ENCODE data around the gene ZMIZ1. TPM values are rescaled to one million over a fixed set of nuclear protein-coding genes. Genes with fewer than 3 reads are reported as not detected.

The ZMIZ1 gene
- total RNA-seq, 1 experiment from 2014 or later, result 42.3 TPM

DNA sequence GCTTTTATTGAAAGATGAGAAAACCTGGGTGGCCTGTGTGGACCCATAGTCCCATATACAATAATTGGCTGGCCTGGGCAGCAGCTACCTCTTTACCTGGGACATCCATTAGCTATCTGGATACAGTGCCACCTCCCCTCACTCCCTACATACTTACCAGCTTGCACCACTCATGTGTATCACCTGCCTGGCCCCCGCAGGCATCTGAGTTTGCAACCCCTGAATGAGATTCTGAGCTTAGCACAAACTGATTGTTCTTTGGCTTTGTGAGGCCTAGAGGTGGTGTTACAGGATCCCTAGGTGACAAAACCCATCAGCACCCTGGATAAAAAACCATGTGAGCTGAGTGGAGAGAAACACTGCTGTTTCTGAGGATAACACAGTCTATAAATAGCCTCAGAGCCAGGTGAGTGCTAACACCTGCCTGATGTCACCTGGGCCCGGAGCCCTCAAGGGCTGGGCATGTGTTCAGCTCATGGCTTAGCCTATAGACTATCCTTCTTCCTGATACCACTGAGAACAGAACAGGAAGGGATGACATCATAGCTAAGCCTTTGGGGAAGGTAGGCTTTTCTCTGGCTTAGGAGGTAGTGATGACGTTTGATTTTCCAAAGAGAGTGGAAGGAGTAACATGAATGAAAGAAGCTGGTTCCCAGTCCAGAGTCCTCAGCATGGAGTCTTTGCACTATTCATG is 275.9 kb downstream of the ZMIZ1 start:
- H3K27me3 Mint-ChIP-seq (ENCODE audit: insufficient read depth, unreplicated experiment), result no peaks in the 10 kb centered on the region
- POLR2A ChIA-PET, result no interaction called here
- no peaks in the 10 kb centered on the region; the same call in 1 of the 2 replicates for H3K4me1 ChIP-seq

DNA sequence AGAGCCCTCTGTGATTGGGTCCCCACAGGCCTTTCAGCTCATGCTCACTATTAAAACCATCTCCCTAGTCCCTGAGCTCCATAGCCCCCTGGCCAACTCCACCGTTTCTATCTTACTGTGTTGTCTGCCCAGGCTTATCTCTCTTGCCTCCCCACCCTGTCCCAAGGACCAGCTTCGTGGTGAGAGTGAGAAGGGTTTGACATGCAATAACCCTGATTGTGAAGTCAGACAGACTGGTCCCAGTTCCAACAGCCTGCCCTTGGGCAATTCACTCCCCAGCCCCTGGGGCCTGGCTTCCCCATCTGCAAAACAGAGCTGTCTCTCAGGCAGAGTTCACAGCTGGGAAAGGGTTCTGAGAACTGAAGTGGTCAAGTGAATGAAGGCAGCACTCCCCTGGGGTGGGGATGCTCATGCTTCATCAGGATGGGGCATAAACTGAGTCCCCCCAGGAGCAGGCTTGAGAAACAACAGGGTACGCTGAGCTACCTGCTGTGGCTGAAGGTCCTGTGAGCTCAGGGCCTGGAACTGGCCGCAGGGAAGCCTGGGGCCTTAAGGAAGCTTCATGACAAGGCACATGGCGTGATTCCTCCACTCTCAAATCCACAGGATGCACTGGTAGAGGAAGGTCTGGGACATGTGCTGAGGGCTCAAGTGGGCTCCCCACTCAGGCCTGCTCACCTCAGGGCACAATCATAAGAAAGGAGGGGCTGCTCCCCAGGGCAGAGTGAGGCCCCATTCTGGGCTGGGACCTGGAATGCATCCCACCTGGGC is 276.7 kb downstream of the ZMIZ1 start:
- no peaks in the 10 kb centered on the region; the same call in 1 of the 2 replicates for H3K4me1 ChIP-seq
- Mint-ChIP-seq H3K4me1 (ENCODE audit: low read depth, unreplicated experiment) (no peaks in the 10 kb centered on the region), H3K4me3 (ENCODE audit: unreplicated experiment) (no peak overlapping the region), H3K36me3 (ENCODE audit: insufficient read depth, unreplicated experiment) (peaks cover 31% of the 10 kb centered on the region), H3K27me3 (ENCODE audit: insufficient read depth, unreplicated experiment) (no peaks in the 10 kb centered on the region), H3K27ac (ENCODE audit: unreplicated experiment) (no peak overlapping the region), H3K9me3 (ENCODE audit: unreplicated experiment) (no peaks in the 10 kb centered on the region)
- BruUV-seq (replicated peaks), result no TSS peak
- ChIA-PET POLR2A (no interaction called here), CTCF (interaction anchor here (1.3 kb wide), 1 partner anchor 29 kb away, joined by 3 read pairs; no protein-coding TSS in a partner anchor)
- no peak for DNase-seq
- H3K27me3 ChIP-seq (replicated peaks; ENCODE audit: control insufficient read depth, insufficient read depth, low read length), result no peaks in the 10 kb centered on the region
- no peaks in the 10 kb centered on the region for H3K9me3 ChIP-seq
- H3K4me3 ChIP-seq (ENCODE audit: low read depth, low read length), result no peak overlapping the region
- peaks cover 7% of the 10 kb centered on the region for H3K36me3 ChIP-seq (ENCODE audit: control insufficient read depth, insufficient read depth, low read length)
- TF ChIP-seq, protein P1, sequence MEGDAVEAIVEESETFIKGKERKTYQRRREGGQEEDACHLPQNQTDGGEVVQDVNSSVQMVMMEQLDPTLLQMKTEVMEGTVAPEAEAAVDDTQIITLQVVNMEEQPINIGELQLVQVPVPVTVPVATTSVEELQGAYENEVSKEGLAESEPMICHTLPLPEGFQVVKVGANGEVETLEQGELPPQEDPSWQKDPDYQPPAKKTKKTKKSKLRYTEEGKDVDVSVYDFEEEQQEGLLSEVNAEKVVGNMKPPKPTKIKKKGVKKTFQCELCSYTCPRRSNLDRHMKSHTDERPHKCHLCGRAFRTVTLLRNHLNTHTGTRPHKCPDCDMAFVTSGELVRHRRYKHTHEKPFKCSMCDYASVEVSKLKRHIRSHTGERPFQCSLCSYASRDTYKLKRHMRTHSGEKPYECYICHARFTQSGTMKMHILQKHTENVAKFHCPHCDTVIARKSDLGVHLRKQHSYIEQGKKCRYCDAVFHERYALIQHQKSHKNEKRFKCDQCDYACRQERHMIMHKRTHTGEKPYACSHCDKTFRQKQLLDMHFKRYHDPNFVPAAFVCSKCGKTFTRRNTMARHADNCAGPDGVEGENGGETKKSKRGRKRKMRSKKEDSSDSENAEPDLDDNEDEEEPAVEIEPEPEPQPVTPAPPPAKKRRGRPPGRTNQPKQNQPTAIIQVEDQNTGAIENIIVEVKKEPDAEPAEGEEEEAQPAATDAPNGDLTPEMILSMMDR (IDR thresholded peaks at IDR 0.05; ENCODE audit: insufficient read depth in 1 of 2, low read depth in 1 of 2, low read length in 1 of 2, severe bottlenecking in 1 of 2, unreplicated experiment in 1 of 2), result no peak
- intact Hi-C loops (cut with micrococcal nuclease; ENCODE audit: unreplicated experiment), result no loop called here

More for the DNA sequence above, 275.9 kb downstream of the ZMIZ1 start:
- H3K27me3 ChIP-seq (replicated peaks; ENCODE audit: control insufficient read depth, insufficient read depth, low read length), result no peaks in the 10 kb centered on the region
- intact Hi-C loops (cut with micrococcal nuclease; ENCODE audit: unreplicated experiment), result no loop called here
- no TSS peak for BruUV-seq (replicated peaks)
- Mint-ChIP-seq H3K36me3 (ENCODE audit: insufficient read depth, unreplicated experiment) (peaks cover 23% of the 10 kb centered on the region), H3K4me1 (ENCODE audit: low read depth, unreplicated experiment) (no peaks in the 10 kb centered on the region), H3K27ac (ENCODE audit: unreplicated experiment) (no peak overlapping the region), H3K4me3 (ENCODE audit: unreplicated experiment) (no peak overlapping the region), H3K9me3 (ENCODE audit: unreplicated experiment) (no peaks in the 10 kb centered on the region)
- peaks cover 3% of the 10 kb centered on the region; the same call in 1 of the 2 replicates for H3K36me3 ChIP-seq (ENCODE audit: control insufficient read depth, insufficient read depth, low read length)
- CTCF ChIA-PET, result interaction anchor here (0.5 to 1.8 kb wide), 3 partner anchors 14 to 123 kb away, joined by 3 to 5 read pairs (median 5); no protein-coding TSS in a partner anchor
- no peaks in the 10 kb centered on the region for H3K9me3 ChIP-seq
- DNase-seq, result no peak
- H3K4me3 ChIP-seq (ENCODE audit: low read depth, low read length), result no peak overlapping the region
- TF ChIP-seq, protein P1 (IDR thresholded peaks at IDR 0.05; ENCODE audit: insufficient read depth in 1 of 2, low read depth in 1 of 2, low read length in 1 of 2, severe bottlenecking in 1 of 2, unreplicated experiment in 1 of 2), result no peak

DNA sequence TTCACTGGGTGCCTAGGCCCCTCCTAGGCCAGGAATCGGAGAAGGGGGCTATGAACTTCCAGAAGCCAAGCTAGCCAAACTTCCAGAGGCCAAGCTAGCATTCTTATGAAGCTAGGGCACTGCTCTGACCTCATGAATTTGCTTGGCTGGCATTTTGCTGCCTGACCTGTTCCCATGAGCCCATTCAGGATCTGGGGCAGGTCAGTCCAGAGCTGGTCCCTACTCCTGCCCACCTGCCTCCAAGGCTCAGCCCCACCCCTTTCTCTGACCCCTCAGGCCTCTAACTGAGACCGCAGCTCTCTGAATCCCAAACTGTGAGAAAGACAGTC is 277.2 kb downstream of the ZMIZ1 start:
- H3K36me3 Mint-ChIP-seq (ENCODE audit: insufficient read depth, unreplicated experiment), result peaks cover 36% of the 10 kb centered on the region
- H3K4me3 Mint-ChIP-seq (ENCODE audit: unreplicated experiment), result no peak overlapping the region
- TF ChIP-seq, protein P1 (IDR thresholded peaks at IDR 0.05; ENCODE audit: insufficient read depth in 1 of 2, low read depth in 1 of 2, low read length in 1 of 2, severe bottlenecking in 1 of 2, unreplicated experiment in 1 of 2), result no peak
- CTCF ChIA-PET, result interaction anchor here (1.2 kb wide), 1 partner anchor 13 kb away, joined by 4 read pairs; no protein-coding TSS in a partner anchor
- POLR2A ChIA-PET, result no interaction called here
- intact Hi-C loops (cut with micrococcal nuclease; ENCODE audit: unreplicated experiment), result no loop called here
- H3K9me3 Mint-ChIP-seq (ENCODE audit: unreplicated experiment), result no peaks in the 10 kb centered on the region
- BruUV-seq (replicated peaks), result no TSS peak
- H3K27me3 Mint-ChIP-seq (ENCODE audit: insufficient read depth, unreplicated experiment), result no peaks in the 10 kb centered on the region
- Histone ChIP-seq H3K9me3 (no peaks in the 10 kb centered on the region), H3K4me3 (ENCODE audit: low read depth, low read length) (no peak overlapping the region), H3K36me3 (ENCODE audit: control insufficient read depth, insufficient read depth, low read length) (peaks cover 12% of the 10 kb centered on the region), H3K4me1 (no peaks in the 10 kb centered on the region; the same call in 1 of the 2 replicates), H3K27me3 (replicated peaks; ENCODE audit: control insufficient read depth, insufficient read depth, low read length) (no peaks in the 10 kb centered on the region)
- no peak overlapping the region for H3K27ac Mint-ChIP-seq (ENCODE audit: unreplicated experiment)
- no peaks in the 10 kb centered on the region for H3K4me1 Mint-ChIP-seq (ENCODE audit: low read depth, unreplicated experiment)
- DNase-seq, result no peak

Data from Caco-2 (cell line).